ENCODE data around the gene PRELID2. TPM values are rescaled to one million over a fixed set of nuclear protein-coding genes. Genes with fewer than 3 reads are reported as not detected.

PRELID2 gene
- total RNA-seq, 1 experiment from 2014 or later: not detected

GRCh38 chr5:145834554-145834916, 607 bp downstream of the PRELID2 start:
- H3K79me2 ChIP-seq (ENCODE audit: low read length): no peaks in the 10 kb centered on the region
- H3K4me1 ChIP-seq (ENCODE audit: low read length): no peaks in the 10 kb centered on the region
- H3K4me2 ChIP-seq (ENCODE audit: low read depth, low read length, poor library complexity, severe bottlenecking): no peak overlapping the region
- no peaks in the 10 kb centered on the region for H3K27me3 ChIP-seq (ENCODE audit: low read length)
- no peaks in the 10 kb centered on the region for H4K20me1 ChIP-seq (ENCODE audit: insufficient read depth, low read depth, low read length)
- DNase-seq: no peak
- no peak overlapping the region for H3K9ac ChIP-seq (ENCODE audit: low read length)
- no peaks in the 10 kb centered on the region for H3K9me2 ChIP-seq (replicated peaks; ENCODE audit: insufficient read depth, low read length)
- H2AFZ ChIP-seq (ENCODE audit: low read length): no peak overlapping the region
- no peaks in the 10 kb centered on the region for H3K9me3 ChIP-seq (ENCODE audit: low read length)
- no peak overlapping the region for H3K4me3 ChIP-seq (ENCODE audit: low read length)
- no peak overlapping the region for H3K27ac ChIP-seq (ENCODE audit: low read length)
- H3K36me3 ChIP-seq (ENCODE audit: insufficient read depth, low read length): no peaks in the 10 kb centered on the region

DNA sequence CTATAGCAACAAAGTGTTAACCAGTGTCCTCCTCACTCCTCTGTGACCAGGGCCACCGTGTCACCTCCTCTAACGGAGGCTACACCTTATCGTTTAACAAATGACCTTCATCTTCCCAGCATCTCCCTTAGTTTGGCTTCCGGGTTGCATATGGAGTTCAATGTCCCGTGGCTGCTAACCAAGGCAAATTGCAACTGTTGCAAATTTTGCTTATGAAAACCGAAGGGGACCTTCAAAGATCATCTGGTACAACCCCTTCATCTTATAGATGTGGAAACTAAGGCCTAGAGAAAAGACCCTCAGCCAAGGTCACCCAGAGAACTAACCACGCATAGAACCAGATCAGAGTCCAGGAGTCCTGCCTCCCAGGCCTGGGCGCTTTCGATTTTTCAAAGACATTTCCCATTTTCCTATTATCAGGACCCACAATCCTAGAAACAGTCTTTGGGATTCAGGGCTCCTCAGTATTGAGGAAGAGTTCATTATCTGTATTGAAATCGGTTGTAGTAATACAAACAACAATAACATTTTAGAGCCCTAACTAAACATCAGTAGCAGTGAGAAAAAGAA, 1.4 kb downstream of the PRELID2 start:
- no peak overlapping the region for H3K4me2 ChIP-seq (ENCODE audit: low read depth, low read length, poor library complexity, severe bottlenecking)
- no peak overlapping the region for H3K4me3 ChIP-seq (ENCODE audit: low read length)
- no peaks in the 10 kb centered on the region for H3K9me3 ChIP-seq (ENCODE audit: low read length)
- no peaks in the 10 kb centered on the region for H3K79me2 ChIP-seq (ENCODE audit: low read length)
- H3K27ac ChIP-seq (ENCODE audit: low read length): no peak overlapping the region
- H3K27me3 ChIP-seq (ENCODE audit: low read length): no peaks in the 10 kb centered on the region
- no peaks in the 10 kb centered on the region for H3K36me3 ChIP-seq (ENCODE audit: insufficient read depth, low read length)
- no peak overlapping the region for H2AFZ ChIP-seq (ENCODE audit: low read length)
- H4K20me1 ChIP-seq (ENCODE audit: insufficient read depth, low read depth, low read length): no peaks in the 10 kb centered on the region
- H3K9me2 ChIP-seq (replicated peaks; ENCODE audit: insufficient read depth, low read length): no peaks in the 10 kb centered on the region
- no peak for DNase-seq
- no peak overlapping the region for H3K9ac ChIP-seq (ENCODE audit: low read length)
- no peaks in the 10 kb centered on the region for H3K4me1 ChIP-seq (ENCODE audit: low read length)

- no peak for DNase-seq
- no peak overlapping the region for H3K27ac ChIP-seq (ENCODE audit: low read length)
- no peaks in the 10 kb centered on the region for H3K36me3 ChIP-seq (ENCODE audit: insufficient read depth, low read length)
- H2AFZ ChIP-seq (ENCODE audit: low read length): no peak overlapping the region
- no peak overlapping the region for H3K4me2 ChIP-seq (ENCODE audit: low read depth, low read length, poor library complexity, severe bottlenecking)
- no peak overlapping the region for H3K9ac ChIP-seq (ENCODE audit: low read length)
- no peaks in the 10 kb centered on the region for H3K27me3 ChIP-seq (ENCODE audit: low read length)
- H3K4me1 ChIP-seq (ENCODE audit: low read length): no peaks in the 10 kb centered on the region
- no peak overlapping the region for H3K4me3 ChIP-seq (ENCODE audit: low read length)
- no peaks in the 10 kb centered on the region for H4K20me1 ChIP-seq (ENCODE audit: insufficient read depth, low read depth, low read length)
- H3K79me2 ChIP-seq (ENCODE audit: low read length): no peaks in the 10 kb centered on the region
- H3K9me2 ChIP-seq (replicated peaks; ENCODE audit: insufficient read depth, low read length): no peaks in the 10 kb centered on the region
- no peaks in the 10 kb centered on the region for H3K9me3 ChIP-seq (ENCODE audit: low read length)
Measured at GRCh38 chr5:145830594-145830993, 4.5 kb downstream of the PRELID2 start.

GRCh38 chr5:145829708-145830361, 5.3 kb downstream of the PRELID2 start:
- Histone ChIP-seq H3K36me3 (ENCODE audit: insufficient read depth, low read length) (no peaks in the 10 kb centered on the region), H3K4me3 (ENCODE audit: low read length) (no peak overlapping the region), H3K79me2 (ENCODE audit: low read length) (no peaks in the 10 kb centered on the region), H3K27me3 (ENCODE audit: low read length) (no peaks in the 10 kb centered on the region), H3K9me2 (replicated peaks; ENCODE audit: insufficient read depth, low read length) (no peaks in the 10 kb centered on the region), H2AFZ (ENCODE audit: low read length) (no peak overlapping the region), H4K20me1 (ENCODE audit: insufficient read depth, low read depth, low read length) (no peaks in the 10 kb centered on the region), H3K4me1 (ENCODE audit: low read length) (no peaks in the 10 kb centered on the region), H3K27ac (ENCODE audit: low read length) (no peak overlapping the region), H3K9ac (ENCODE audit: low read length) (no peak overlapping the region), H3K9me3 (ENCODE audit: low read length) (no peaks in the 10 kb centered on the region), H3K4me2 (ENCODE audit: low read depth, low read length, poor library complexity, severe bottlenecking) (no peak overlapping the region)
- no peak for DNase-seq

DNA sequence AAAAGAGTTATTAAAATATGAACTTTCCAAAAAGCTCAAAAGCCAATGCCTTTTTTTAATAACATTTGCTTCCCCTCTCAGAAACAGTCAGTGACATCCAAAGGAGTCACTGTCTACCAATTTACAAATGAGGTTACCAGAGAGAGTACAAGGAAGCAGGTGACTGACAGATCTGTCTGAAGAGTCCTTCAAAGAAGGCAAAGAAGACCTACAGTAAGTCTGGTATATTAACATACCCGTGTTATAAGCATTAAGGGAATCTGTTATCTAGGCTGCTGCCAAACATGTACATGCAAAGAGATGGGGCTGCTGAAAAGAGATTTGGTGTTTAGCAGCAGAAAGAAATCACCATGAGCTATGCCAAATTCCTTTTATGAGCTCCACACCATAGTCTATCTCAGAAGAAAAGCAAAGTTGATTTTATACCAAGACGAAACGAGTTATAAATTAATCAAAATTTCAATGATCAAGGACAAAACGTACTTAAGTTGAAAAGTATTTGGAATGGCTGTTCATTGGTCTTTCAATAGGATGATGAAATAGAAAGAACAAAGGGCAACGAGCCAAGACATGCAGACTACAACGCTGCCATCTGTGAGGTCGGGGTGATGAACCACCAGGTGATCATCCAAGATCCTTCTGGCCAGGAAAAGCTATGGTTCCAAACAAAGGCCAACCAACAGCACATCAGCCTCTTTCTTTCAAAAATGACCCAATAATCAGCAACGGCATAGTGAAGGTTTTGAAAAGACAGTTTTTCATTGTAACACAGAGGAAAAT, 8.1 kb downstream of the PRELID2 start:
- Histone ChIP-seq H3K4me2 (ENCODE audit: low read depth, low read length, poor library complexity, severe bottlenecking) (no peak overlapping the region), H3K9me3 (ENCODE audit: low read length) (no peaks in the 10 kb centered on the region), H3K79me2 (ENCODE audit: low read length) (no peaks in the 10 kb centered on the region), H3K27me3 (ENCODE audit: low read length) (no peaks in the 10 kb centered on the region), H3K4me1 (ENCODE audit: low read length) (no peaks in the 10 kb centered on the region), H4K20me1 (ENCODE audit: insufficient read depth, low read depth, low read length) (no peaks in the 10 kb centered on the region), H3K9ac (ENCODE audit: low read length) (no peak overlapping the region), H3K36me3 (ENCODE audit: insufficient read depth, low read length) (no peaks in the 10 kb centered on the region), H3K27ac (ENCODE audit: low read length) (no peak overlapping the region), H2AFZ (ENCODE audit: low read length) (no peak overlapping the region), H3K4me3 (ENCODE audit: low read length) (no peak overlapping the region), H3K9me2 (replicated peaks; ENCODE audit: insufficient read depth, low read length) (no peaks in the 10 kb centered on the region)
- DNase-seq: no peak

- Histone ChIP-seq H3K9me3 (ENCODE audit: low read length) (no peaks in the 10 kb centered on the region), H3K79me2 (ENCODE audit: low read length) (no peaks in the 10 kb centered on the region), H3K9ac (ENCODE audit: low read length) (no peak overlapping the region), H3K27ac (ENCODE audit: low read length) (no peak overlapping the region), H3K9me2 (replicated peaks; ENCODE audit: insufficient read depth, low read length) (no peaks in the 10 kb centered on the region), H2AFZ (ENCODE audit: low read length) (no peak overlapping the region), H3K4me1 (ENCODE audit: low read length) (no peaks in the 10 kb centered on the region), H3K27me3 (ENCODE audit: low read length) (no peaks in the 10 kb centered on the region), H4K20me1 (ENCODE audit: insufficient read depth, low read depth, low read length) (no peaks in the 10 kb centered on the region), H3K4me3 (ENCODE audit: low read length) (no peak overlapping the region), H3K36me3 (ENCODE audit: insufficient read depth, low read length) (no peaks in the 10 kb centered on the region), H3K4me2 (ENCODE audit: low read depth, low read length, poor library complexity, severe bottlenecking) (no peak overlapping the region)
- peak; percentile 80 for DNase-seq
Measured at GRCh38 chr5:145825751-145826180, 9.4 kb downstream of the PRELID2 start.

DNA sequence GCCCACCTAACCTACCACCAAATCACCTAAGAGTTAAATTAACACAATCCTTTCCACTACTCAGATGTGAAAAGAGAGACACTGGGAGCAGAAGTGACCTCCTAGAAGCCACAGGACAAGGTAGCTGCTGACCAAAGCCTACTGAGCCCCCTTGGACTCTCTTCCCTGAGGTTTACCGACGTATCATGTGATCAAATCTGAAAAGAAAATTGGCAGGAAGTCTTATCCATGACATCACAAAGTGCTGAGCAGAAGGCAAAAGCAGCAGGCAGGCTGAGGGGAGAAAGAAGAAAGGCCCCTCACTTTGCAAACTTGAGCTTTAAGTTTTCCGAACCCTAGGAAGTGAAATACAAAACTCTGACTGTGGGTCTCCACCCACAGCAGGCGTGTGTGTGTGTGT, 11.1 kb downstream of the PRELID2 start:
- Histone ChIP-seq H3K9me2 (replicated peaks; ENCODE audit: insufficient read depth, low read length) (no peaks in the 10 kb centered on the region), H3K9ac (ENCODE audit: low read length) (no peak overlapping the region), H3K36me3 (ENCODE audit: insufficient read depth, low read length) (no peaks in the 10 kb centered on the region), H2AFZ (ENCODE audit: low read length) (no peak overlapping the region), H4K20me1 (ENCODE audit: insufficient read depth, low read depth, low read length) (no peaks in the 10 kb centered on the region), H3K9me3 (ENCODE audit: low read length) (no peaks in the 10 kb centered on the region), H3K4me3 (ENCODE audit: low read length) (no peak overlapping the region), H3K79me2 (ENCODE audit: low read length) (no peaks in the 10 kb centered on the region), H3K27me3 (ENCODE audit: low read length) (no peaks in the 10 kb centered on the region), H3K4me2 (ENCODE audit: low read depth, low read length, poor library complexity, severe bottlenecking) (no peak overlapping the region), H3K27ac (ENCODE audit: low read length) (no peak overlapping the region), H3K4me1 (ENCODE audit: low read length) (no peaks in the 10 kb centered on the region)
- no peak for DNase-seq

GRCh38 chr5:145818604-145819003, 16.5 kb downstream of the PRELID2 start:
- Histone ChIP-seq H3K27ac (ENCODE audit: low read length) (no peak overlapping the region), H3K9ac (ENCODE audit: low read length) (no peak overlapping the region), H4K20me1 (ENCODE audit: insufficient read depth, low read depth, low read length) (no peaks in the 10 kb centered on the region), H3K79me2 (ENCODE audit: low read length) (no peaks in the 10 kb centered on the region), H3K9me2 (replicated peaks; ENCODE audit: insufficient read depth, low read length) (no peaks in the 10 kb centered on the region), H3K27me3 (ENCODE audit: low read length) (no peaks in the 10 kb centered on the region), H3K36me3 (ENCODE audit: insufficient read depth, low read length) (no peaks in the 10 kb centered on the region), H3K4me1 (ENCODE audit: low read length) (no peaks in the 10 kb centered on the region), H2AFZ (ENCODE audit: low read length) (no peak overlapping the region), H3K4me2 (ENCODE audit: low read depth, low read length, poor library complexity, severe bottlenecking) (no peak overlapping the region), H3K4me3 (ENCODE audit: low read length) (no peak overlapping the region), H3K9me3 (ENCODE audit: low read length) (no peaks in the 10 kb centered on the region)
- DNase-seq: no peak

Data from Karpas-422 (cell line).